MM.1S (cell line): ENCODE data around the gene RRP7A.
"Not testable (repeated sequence)": the region's sequence is repeated elsewhere in the genome, so short reads cannot be mapped to it uniquely, and the experiment has no call there.

ENCODE experiments used
- DNase-seq: peaks from one replicate; pipeline ENCODE4 v3.0.0-alpha.2; 2015
- H2AFZ ChIP-seq: fragments of 300-600 bp; sonication (generic); 2 replicates; pipeline ENCODE4 v1.6.0; 2016; ENCODE audit warnings: antibody characterized with exemption, low read length
- H3F3A ChIP-seq: fragments of 300-600 bp; sonication (generic); 2 replicates; pipeline ENCODE4 v1.6.1; 2016; ENCODE audit warnings: mild to moderate bottlenecking, antibody characterized with exemption, low read length, moderate library complexity, mixed read lengths; ENCODE audit not compliant: insufficient read depth
- H3K27ac ChIP-seq: fragments of 300-600 bp; sonication (generic); 2 replicates; pipeline ENCODE4 v1.5.1; 2016; ENCODE audit warnings: mild to moderate bottlenecking, low read length
- H3K27me3 ChIP-seq: fragments of 300-600 bp; sonication (generic); replicated peaks from 2 replicates; pipeline ENCODE4 v1.6.0; 2016; ENCODE audit warnings: low read length; ENCODE audit not compliant: insufficient read depth
- H3K36me3 ChIP-seq: fragments of 300-600 bp; sonication (generic); replicated peaks from 2 replicates; pipeline ENCODE4 v1.6.1; 2016; ENCODE audit warnings: mild to moderate bottlenecking, low read length, mixed read lengths; ENCODE audit not compliant: insufficient read depth
- H3K4me1 ChIP-seq: fragments of 300-600 bp; sonication (generic); 2 replicates; pipeline ENCODE4 v1.6.1; 2016; ENCODE audit warnings: low read length, mixed read lengths
- H3K4me2 ChIP-seq: fragments of 300-600 bp; sonication (generic); 2 replicates; pipeline ENCODE4 v1.6.0; 2016; ENCODE audit warnings: low read depth, low read length
- H3K4me3 ChIP-seq: fragments of 300-600 bp; sonication (generic); 2 replicates; pipeline ENCODE4 v1.5.1; 2016; ENCODE audit warnings: low read length, mixed read lengths
- H3K79me2 ChIP-seq: fragments of 300-600 bp; sonication (generic); 2 replicates; pipeline ENCODE4 v1.6.1; 2016; ENCODE audit warnings: mixed run types, low read length, mixed read lengths
- H3K9ac ChIP-seq: fragments of 300-600 bp; sonication (generic); 2 replicates; pipeline ENCODE4 v1.6.1; 2016; ENCODE audit warnings: low read length, mixed read lengths
- H3K9me2 ChIP-seq: fragments of 300-600 bp; sonication (generic); replicated peaks from 2 replicates; pipeline ENCODE4 v1.6.1; 2016; ENCODE audit warnings: mild to moderate bottlenecking, low read length, mixed read lengths; ENCODE audit not compliant: insufficient read depth
- H3K9me3 ChIP-seq: fragments of 300-600 bp; sonication (generic); replicated peaks from 2 replicates; pipeline ENCODE4 v1.6.1; 2016; ENCODE audit warnings: mild to moderate bottlenecking, low read length, mixed read lengths; ENCODE audit not compliant: insufficient read depth
- H4K20me1 ChIP-seq: fragments of 300-600 bp; sonication (generic); 2 replicates; pipeline ENCODE4 v1.6.1; 2016; ENCODE audit warnings: mild to moderate bottlenecking, low read length, moderate library complexity, mixed read lengths; ENCODE audit not compliant: insufficient read depth
- CTCF ChIP-seq: fragments of 300-600 bp; sonication (generic); IDR thresholded peaks from 2 replicates; pipeline ENCODE4 v1.5.1; 2016; ENCODE audit warnings: antibody characterized with exemption, low read length, mixed read lengths
- EZH2 ChIP-seq: fragments of 300-600 bp; sonication (generic); optimal IDR thresholded peaks from 2 replicates; pipeline ENCODE3; 2017; ENCODE audit warnings: low read depth, mild to moderate bottlenecking, antibody characterized with exemption, low read length, mixed read lengths
- EZH2phosphoT487 ChIP-seq: fragments of 300-600 bp; sonication (generic); IDR thresholded peaks from 2 replicates; pipeline ENCODE4 v1.6.1; 2018; ENCODE audit warnings: antibody characterized with exemption, low read length

RRP7A gene

GRCh38 chr22:42544686-42545085 is 25.1 kb upstream of the RRP7A start:
- Histone ChIP-seq H4K20me1 (no peaks in the 10 kb centered on the region), H3K79me2 (no peaks in the 10 kb centered on the region), H3K4me3 (no peak overlapping the region), H3K9me3 (no peaks in the 10 kb centered on the region), H3K9me2 (no peaks in the 10 kb centered on the region), H3F3A (no peaks in the 10 kb centered on the region), H3K36me3 (no peaks in the 10 kb centered on the region), H3K4me1 (no peaks in the 10 kb centered on the region), H3K27ac (no peak overlapping the region), H2AFZ (no peak overlapping the region), H3K4me2 (no peak overlapping the region), H3K9ac (no peak overlapping the region), H3K27me3 (peaks cover 90% of the 10 kb centered on the region)
- no peak for TF ChIP-seq EZH2
- TF ChIP-seq EZH2phosphoT487, result no peak
- no peak for TF ChIP-seq CTCF
- DNase-seq, result no peak

- not testable (repeated sequence) for H3K4me3 ChIP-seq, H3K79me2 ChIP-seq, H3K9me3 ChIP-seq, H3K9me2 ChIP-seq, H3K27ac ChIP-seq, H3K4me2 ChIP-seq, DNase-seq, H3K36me3 ChIP-seq, H2AFZ ChIP-seq, H3K9ac ChIP-seq, H4K20me1 ChIP-seq
- Histone ChIP-seq H3K4me1 (peaks cover 17% of the 10 kb centered on the region), H3F3A (peaks cover 12% of the 10 kb centered on the region), H3K27me3 (peaks cover 77% of the 10 kb centered on the region)
Observed at GRCh38 chr22:42539236-42539771, 19.7 kb upstream of the RRP7A start.

- Histone ChIP-seq H3F3A (peaks cover 24% of the 10 kb centered on the region), H4K20me1 (peaks cover 11% of the 10 kb centered on the region; the same call in 1 of the 2 replicates), H3K27me3 (peaks cover 71% of the 10 kb centered on the region), H3K4me3 (peak overlapping the region; percentile 15; the same call in 1 of the 2 replicates), H3K4me1 (peaks cover 26% of the 10 kb centered on the region), H3K27ac (peak overlapping the region; percentile 30; the same call in 1 of the 2 replicates), H3K4me2 (peak overlapping the region; percentile 61; the same call in 1 of the 2 replicates)
- not testable (repeated sequence) for H3K79me2 ChIP-seq, H3K9ac ChIP-seq, H3K9me2 ChIP-seq, H3K36me3 ChIP-seq, H2AFZ ChIP-seq, H3K9me3 ChIP-seq, DNase-seq
Observed at GRCh38 chr22:42537199-42537831, 17.7 kb upstream of the RRP7A start.

GRCh38 chr22:42536634-42537033 is 17.0 kb upstream of the RRP7A start:
- not testable (repeated sequence) for H3K9me3 ChIP-seq, H3K9ac ChIP-seq, DNase-seq, H3K79me2 ChIP-seq, H3K27ac ChIP-seq, H3K36me3 ChIP-seq, H3K4me3 ChIP-seq, H3K9me2 ChIP-seq, H2AFZ ChIP-seq
- peaks cover 73% of the 10 kb centered on the region for H3K27me3 ChIP-seq
- peaks cover 25% of the 10 kb centered on the region for H3F3A ChIP-seq
- peaks cover 15% of the 10 kb centered on the region for H4K20me1 ChIP-seq
- H3K4me1 ChIP-seq, result peaks cover 28% of the 10 kb centered on the region
- H3K4me2 ChIP-seq, result peak overlapping the region; percentile 61; the same call in 1 of the 2 replicates
